NCI-H2196 (cell line): Measurements from ENCODE around the gene CD82.
A peak's percentile ranks its signal among the peaks of the same experiment; 100 is the strongest.

Experiments used
- DNase-seq: peaks from one replicate; lab custom pipeline; 2025; ENCODE audit not compliant: unreplicated experiment; lab: John Stamatoyannopoulos, UW

CD82 gene

DNA sequence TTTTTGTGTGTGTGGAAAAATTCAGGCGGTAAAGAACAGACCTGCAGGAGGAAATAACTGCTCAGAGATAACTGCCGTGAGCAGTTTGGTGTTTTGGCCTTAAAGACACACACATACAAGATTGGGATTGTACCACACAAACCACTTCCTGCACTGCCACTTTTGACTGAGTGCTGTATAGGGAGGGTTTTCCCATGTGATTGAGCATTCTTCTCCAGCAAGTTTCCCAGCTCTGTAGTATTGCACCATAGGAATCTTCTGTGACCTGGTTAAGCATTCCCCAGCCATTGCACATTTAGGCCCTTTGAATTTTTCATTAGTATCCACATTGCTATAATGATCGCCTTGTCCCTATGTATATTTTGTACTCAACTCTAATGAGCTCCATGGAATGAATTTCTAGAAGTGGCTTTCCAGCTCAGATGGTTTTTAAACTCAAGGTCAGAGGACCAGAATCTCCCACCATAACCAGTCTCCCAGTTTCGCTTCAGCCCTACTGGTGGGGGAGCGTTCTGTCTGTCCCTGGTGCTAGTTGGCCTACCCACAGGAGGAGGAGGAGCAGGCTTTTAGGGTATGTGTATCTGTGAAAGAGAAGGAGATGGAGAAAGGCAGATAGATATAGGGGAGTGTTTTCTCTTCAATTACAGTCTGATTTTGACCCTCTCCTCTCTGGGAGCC, 9.3 kb downstream of the CD82 start:
- DNase-seq = no peak

DNA sequence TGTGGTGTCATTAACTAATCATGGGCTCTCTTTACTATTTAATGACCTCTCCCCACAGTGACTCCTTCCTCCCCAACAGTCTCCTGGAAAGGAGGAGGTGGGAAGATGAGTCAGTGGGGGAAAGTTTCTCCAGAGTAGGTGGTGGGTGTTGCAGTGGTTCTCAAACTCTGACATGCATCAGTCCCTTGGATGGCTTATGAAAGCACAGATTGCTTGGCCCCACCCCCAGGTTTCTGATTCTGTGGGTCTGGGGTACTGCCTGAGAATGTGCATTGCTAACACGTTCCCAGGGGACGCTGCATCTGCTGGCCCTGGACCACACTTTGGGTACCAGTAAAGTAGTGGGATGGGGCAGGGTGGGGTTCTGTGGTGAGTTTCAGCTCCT, 9.8 kb downstream of the CD82 start:
- no peak for DNase-seq

DNA sequence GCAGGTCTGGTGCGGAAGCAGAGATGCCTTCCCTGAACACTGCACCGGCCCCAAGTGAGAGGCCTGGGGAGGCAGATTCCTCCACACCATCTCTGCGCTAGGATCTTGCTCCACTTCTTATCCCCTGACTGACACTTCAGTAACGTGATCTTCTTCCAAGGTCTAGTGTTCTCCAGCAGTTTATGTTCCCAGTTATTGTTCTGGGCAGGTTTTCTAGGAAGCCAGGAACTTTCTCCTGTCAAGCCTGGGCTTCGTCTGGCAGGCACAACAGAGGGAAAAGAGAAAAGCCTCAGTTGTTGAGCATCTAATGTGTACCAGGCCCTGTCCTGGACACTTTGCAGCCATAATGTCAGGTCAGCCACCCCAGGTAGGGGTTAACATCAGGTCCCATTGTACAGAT, 10.5 kb downstream of the CD82 start:
- DNase-seq = no peak

DNA sequence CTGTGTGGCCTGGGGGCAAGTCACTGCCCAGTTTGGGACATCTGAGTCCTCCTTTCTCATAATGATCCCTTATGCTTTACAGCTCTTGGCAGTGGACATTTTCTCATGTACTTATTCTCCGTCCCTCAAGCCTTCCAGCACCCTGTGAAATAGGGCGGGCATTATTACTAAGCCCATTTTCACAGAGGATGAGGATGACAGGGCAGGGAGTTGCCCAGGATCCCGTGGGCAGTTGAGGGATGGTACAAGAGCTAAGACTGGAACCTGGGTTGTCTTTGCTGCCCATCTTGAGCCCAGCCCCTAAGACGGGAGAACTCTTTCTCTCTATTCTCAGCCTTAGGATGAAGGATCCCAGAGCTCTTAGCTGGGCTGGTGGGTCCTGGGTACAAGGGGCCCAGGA, 11.2 kb downstream of the CD82 start:
- DNase-seq = no peak

DNA sequence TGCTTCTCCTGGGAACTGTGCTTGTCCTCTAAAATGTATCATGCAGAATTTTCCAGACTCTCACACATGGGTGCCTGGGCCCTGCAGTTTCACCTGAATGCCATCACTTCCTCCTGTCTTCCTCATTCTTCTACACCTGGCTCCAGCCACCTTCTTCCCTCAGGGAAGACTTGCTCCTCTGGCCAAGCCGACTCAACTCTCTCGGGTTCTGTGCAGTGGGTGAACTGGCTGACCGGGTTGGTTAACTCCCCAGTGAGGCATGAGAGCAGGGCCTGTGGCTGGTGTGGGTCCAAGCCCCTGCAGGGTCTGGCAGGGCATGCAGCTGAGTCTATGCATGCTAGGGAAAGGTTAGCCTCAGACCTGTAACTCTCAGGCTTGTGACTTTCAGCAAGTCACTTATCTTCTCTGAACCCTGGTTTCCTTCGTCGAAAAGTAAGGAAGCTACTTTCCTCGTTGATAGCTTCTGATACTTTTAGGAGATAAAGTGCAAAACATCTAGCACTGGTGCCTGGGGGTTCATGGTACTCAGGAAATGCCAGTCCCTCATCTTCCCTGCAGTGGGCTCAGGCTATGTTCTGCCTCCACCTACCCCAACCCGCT, 11.9 kb downstream of the CD82 start:
- no peak for DNase-seq

DNA sequence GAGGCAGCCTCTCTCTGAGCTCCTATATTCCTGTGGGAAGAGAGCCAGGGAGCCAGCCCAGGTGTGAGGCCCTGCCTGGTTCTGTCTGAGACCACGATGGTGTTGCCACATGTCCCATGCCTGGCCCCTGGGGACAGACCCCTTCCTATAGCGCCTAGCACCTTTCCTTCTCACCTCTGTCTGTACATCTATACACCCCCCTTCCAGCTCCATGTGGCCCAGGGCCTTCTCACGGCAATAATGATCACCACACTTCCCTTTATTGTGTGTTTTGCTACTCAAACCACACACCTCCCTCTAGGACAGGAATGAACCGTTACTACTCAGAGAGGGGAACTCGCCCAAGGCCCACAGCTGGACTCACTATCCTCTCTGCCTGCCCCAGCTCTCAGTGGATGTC, 12.8 kb downstream of the CD82 start:
- no peak for DNase-seq

DNA sequence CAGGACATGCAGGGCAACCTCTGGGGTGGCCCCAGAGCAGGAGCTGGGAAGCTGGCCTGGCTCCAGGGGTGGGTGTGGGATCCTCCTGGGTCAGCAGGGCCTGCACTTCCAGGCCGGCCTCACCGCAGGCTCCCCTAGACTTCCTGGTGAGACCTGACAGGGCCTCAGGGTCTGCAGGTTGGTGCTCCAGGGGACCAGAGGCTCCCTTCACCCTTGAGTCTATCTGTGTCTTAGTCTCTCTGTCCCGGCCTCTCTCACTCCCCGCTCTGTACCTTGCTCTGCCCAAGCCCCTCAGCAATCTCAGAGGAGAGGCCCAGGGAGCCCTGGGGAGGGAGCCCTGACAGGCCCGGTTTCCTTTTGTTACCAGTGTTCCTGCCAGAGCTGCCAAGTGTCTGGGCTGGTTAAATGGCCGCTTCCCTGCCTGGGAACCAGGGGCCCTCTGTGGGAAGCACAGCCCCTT, 13.9 kb downstream of the CD82 start:
- DNase-seq = no peak

DNA sequence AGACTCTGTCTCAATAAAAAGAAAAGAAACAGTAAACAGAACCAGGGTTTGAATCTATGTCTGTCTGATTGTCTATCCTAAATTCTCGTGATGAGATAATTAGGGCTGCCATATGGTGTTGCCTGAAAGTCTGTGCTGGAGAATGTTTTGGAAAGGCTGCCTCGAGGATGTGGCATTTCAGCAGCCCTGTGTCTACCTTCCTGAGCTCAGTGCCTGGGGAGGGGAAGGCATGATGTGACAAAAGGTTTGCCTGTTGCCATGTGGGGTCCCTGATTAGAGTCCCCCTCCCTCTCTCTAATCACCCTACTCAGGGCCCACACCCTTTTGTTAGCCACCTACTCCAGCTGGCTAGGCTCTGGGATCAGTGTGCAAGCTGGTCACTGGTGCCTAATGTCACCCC, 15.2 kb downstream of the CD82 start:
- DNase-seq = no peak

DNA sequence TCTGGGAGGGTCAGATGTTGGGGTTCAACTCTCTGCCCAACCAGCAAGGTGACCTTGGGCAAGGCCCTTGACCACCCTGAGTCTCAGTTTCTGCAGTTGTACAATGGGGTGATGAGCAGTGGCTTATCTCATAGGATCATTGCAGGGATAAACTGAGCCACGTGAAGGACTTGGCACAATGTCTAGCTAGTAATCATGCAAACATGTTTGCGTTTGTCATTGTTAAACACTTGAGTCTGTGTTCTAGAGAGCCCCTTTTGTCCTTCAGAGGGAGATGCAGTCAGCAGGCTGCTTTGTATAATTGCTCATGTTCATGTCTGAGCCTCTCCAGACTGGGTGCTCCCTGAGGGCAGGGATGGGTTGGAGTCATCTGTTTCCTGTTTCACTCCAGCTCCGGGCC, 15.8 kb downstream of the CD82 start:
- no peak for DNase-seq

DNA sequence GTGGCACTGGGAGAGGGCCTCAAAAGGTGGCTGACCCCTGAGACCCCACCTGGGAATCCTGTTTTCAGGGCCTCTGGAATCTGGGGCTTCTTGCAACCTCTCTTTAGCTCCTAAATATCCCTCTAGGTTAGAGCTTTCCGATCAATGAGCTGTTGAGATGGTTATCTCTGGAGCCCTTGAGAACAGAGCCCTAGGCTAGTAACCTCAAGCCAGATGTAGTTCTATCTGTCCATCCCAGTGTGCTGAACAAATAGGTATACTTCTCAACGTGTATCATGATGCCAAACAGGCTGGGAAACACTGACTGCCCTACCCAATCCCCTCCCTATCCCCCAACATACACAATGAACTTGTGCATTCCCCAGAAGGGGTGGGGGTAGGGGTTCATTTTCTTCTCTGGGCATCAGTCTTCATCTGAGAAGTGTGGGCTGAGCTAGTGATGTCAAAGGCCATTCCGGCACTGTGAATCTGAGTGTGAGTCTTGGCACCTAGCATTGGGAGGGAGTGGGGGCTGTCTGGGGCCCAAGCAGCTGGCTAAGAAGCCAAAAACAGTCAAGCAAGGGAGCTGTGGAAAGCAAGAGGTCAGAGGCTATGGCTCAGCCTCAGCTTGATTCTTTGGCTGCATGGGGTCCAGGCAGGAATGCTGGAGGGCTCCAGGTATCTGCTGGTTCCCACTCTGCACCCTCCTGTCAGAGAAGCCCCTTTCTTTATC, 17.3 kb downstream of the CD82 start:
- DNase-seq = no peak

DNA sequence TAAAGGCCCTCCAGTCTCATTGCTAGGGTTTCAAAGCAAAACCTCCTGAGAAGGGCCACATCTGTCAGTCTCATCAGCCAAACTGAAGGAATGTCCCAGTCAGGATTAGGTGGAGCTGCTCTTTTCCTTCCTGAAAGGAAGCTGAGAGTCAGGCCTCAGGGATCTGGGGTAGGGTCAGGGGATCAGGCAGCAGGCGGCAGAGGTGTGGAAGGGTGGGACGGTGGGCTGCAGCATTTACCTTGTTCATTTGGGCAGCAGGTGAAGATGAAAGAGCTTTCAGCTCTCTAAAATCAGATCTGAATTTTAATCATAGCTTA, 17.8 kb downstream of the CD82 start:
- no peak for DNase-seq

DNA sequence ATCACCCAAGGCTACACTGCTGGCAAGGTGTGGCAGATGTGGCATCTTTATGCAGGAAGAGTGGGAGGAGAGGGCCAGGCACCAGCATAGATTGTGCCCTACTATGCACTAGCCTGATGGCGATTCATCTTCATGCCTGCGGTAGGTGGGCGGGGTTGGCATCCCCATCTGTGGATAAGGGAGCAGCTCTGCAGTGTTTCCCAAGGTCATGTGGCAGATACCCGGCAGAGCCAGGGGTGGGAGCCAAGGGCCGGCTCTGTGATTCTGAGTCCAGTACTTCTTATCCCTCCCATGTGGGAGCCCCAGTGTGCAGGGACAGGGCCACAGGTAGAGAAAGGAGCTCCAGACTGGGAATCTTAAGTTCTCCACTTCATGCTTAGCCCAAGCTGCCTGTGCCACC, 20.0 kb downstream of the CD82 start:
- DNase-seq = no peak

DNA sequence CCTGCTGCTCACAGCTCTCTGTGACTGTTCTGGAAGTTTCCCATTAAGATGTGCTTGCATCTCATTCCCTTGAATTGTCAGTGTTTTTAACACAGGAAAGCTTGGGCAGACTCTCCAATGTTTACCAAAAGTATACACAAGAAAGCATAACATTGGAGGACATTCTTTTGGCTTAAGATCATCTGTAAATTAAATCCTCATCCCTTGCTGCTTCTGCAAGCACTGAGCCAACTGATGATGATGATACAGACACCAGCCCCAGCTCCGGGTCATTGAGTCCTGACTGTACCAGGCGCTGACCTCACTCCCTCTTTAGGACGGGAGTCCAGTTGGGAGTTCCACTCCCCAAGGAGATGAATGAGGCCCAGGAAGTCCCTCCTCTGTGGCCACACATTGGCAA, 23.8 kb downstream of the CD82 start:
- DNase-seq = no peak

DNA sequence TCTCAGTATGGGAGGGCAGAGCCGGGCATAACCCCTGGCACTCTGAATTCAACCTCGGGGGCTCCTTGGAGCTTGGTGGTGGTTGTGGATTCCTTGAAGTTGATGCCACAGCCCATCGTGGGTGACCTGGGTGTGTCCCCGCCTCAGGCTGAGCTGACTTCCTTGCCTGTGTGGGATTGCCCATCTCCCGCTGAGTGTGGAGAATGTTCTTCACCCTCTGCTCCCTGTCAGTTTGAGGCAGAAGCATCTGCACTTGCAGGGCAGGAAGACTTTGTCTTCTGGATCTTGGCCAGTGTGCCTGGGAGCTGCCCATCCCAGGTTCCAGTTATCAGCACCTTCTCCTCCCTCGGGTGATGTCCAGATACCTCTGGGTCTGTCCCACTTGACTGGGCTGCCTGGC, 25.3 kb downstream of the CD82 start:
- DNase-seq = no peak

DNA sequence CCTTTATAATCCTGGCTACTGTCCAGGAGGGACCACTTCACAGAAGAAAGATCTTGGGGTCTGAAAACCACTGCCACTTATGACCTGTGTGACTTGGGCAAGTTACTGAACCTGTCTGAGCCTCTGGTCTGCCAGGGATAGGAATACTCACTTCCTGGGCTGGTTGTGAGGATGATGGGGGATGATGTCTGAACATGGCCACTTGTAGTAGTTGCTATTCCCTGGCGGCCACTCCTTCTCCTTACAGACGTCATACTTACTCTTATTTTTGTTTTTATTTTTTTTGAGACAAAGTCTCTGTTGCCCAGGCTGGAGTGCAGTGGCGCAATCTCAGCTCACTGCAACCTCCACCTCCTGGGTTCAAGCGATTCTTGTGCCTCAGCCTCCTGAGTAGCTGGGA, 26.1 kb downstream of the CD82 start:
- DNase-seq = no peak

DNA sequence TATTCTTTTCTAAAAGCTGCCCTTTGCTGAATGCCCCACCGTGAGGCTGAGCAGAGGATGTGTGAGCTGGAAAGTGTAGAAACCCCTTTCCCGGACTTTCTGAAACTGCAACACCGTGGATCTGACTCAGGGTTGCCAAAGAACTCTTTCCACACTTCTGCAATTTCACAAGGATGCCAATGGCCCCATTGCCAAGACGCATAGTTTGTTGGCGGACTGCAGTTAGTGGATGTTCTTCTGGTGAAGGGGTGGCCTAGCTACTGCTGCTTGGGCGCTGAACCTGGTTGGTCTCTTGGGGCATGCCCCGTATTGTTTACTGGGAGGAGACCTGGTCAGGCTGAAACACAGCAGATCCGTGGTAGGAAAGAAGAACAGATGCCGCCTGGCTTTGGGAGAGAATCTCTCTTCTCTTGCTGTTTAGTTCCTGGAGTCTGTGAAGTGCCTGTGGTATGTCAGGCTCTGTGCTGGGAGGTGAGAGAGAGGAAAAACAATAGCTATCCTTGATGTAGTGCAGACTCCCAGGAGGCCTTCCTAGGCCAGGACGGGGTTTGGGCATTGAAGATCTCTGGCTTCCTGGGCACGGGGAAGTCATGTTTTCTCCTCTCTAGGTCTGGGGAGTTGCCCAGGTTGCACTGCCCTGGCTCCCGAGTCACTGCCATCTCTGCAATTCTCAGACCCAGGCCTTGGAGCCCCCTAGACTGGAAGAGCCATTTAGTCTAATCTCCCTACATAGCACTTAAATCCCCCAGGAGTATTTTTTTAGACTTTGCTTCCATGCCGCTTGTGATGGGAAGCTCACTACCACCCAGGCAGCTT, 26.9 kb downstream of the CD82 start:
- no peak for DNase-seq

DNA sequence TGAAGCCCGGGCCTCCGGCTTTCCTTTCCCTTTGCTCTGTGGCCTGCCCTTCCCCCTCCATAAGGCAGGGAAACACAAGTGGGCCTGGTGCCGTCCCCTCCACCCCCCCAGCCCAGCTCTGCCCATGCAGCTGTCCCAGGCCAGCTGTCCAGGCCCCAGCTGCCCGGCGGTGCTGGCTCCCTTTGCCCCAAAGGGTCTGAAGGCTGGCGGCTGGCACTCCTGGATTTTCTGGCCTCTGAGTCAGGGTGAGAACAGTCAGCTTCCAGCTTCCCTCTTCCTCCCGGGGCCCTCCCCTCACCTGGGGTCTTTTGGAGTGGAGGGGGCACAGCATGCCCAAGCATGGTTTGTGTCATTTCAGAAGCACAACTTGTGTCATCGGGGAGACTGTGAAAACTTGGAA, 27.8 kb downstream of the CD82 start:
- no peak for DNase-seq

DNA sequence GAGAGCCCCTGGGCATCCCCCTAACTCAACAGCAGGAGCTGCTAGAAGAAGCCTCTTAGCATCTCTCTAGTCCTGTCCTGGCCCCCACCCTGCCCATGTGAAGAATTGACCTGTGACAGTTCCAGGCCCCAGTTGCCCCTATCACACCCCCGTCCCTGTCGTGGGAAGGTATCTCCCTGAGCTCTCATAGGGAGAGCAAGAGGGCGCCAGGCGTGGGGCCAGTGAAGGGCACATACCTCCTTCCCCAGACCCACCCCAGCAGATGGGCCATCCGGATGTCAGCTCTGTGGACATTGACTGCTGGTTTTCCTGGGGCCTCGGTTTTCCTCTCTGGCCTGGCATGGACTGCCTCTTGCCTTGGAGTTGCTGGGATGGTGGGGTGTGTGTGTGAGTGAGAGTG, 29.5 kb downstream of the CD82 start:
- DNase-seq = no peak

DNA sequence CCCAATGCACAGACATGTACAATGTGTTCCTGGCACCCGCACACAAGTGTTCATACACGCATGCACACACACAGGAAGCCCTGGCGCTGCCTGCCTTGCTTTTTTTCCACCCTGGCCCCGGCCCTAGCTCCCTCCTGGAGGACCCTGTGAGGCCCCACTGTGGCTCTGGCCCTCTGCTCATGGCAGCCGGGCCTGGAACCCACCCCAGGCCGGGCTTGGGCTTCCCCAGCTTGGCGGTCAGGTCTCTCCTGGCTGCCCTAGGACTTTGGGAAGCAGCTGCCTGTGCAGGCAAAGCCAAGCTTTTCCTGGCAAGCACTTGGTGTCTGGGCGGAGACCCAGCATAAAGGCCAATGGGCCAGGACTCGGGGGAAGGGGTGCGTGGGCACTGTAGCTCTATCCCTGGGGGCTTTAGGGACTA, 30.5 kb downstream of the CD82 start:
- DNase-seq = peak; percentile 52

DNA sequence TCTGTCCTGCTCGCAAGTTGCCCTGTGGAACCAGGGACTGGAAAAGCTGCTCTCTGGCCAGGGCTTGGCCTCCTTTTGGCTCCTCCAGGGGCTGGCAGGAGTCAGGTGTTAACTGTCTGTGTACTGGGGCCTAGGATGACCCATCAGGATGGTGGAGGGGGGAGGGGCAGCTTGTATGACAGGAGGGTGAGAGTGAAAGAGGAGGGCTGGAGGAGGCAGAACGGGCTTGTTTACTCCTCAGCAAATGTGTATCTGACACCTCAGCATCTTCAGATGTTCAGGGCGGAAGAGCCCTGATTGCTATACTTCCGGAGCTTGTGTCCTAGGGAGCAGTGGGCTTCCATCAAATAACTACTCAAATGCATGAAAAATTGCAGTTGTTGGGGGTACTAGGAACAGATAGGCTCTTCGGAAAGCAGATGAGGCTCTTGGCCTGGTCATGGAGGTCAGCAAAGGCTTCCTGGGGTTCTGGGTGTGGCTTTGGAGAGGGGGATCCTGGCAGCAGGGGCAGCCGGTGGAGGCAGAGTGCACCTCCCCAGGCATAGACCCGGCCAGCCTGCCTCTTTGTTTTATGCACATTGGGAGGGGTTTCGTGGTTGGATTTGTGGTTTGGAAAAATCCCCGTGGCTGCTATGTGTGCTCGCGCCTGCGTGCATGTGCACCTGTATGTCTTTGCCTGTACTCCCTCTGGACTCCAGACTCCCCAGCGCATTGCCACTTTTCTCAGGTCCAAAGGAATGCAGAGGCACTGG, 31.2 kb downstream of the CD82 start:
- no peak for DNase-seq

DNA sequence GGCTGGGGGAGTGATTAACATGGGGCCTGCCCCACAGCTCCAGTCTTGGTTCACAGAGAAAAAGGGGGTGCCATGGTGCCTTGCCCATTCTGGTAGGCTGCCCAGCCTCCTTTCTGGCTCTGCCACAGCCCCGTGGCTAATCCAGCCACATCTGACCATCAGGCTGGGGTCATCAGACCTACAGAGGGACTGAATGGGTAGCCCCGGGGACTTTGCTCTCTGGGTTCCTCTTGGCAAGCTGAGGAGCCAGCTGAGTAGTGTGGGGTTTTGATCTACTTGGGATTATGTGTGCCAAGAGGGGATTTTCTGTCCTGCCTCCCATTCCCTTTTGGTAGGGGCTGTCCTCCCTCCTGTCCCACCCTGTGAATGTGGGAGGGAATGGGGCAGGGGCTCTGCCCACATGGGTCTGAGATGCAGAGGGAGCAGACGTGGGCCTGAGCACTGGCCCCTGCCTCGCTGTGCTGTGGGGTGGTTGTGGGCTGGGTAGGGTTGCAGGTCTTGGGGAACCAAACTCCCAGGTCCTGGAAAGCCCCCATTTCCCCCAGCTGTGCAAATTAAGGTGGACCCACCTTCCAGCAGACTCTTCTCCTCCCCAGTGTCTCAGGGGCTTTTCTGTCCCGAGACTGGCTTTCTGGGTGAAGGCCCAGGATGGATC, 32.0 kb downstream of the CD82 start:
- no peak for DNase-seq
